Endodermal cell (in vitro differentiated cells): ENCODE measurements around the gene ARPP19. TPM values are rescaled to one million over a fixed set of nuclear protein-coding genes. Genes with fewer than 3 reads are reported as not detected.

ENCODE experiments used
- DNase-seq: peaks from one replicate; pipeline ENCODE4 v3.0.0-alpha.2; 2017
- H3K27ac ChIP-seq: 2 replicates; pipeline ENCODE4 v1.5.1; 2013; ENCODE audit warnings: mild to moderate bottlenecking, low read depth, low read length, moderate library complexity
- H3K27me3 ChIP-seq: 2 replicates; pipeline ENCODE4 v1.6.1; 2013; ENCODE audit warnings: mild to moderate bottlenecking, low read length, moderate library complexity; ENCODE audit not compliant: insufficient read depth, control insufficient read depth, poor library complexity, severe bottlenecking
- H3K36me3 ChIP-seq: 2 replicates; pipeline ENCODE4 v1.7.0; 2013; ENCODE audit warnings: mild to moderate bottlenecking, low read length, moderate library complexity; ENCODE audit not compliant: control insufficient read depth, insufficient read depth
- H3K4me1 ChIP-seq: one replicate; pipeline ENCODE4 v1.7.0; 2013; ENCODE audit warnings: low read length; ENCODE audit not compliant: control insufficient read depth, insufficient read depth
- H3K4me3 ChIP-seq: 2 replicates; pipeline ENCODE4 v1.5.1; 2013; ENCODE audit warnings: mild to moderate bottlenecking, low read length, moderate library complexity
- H3K9ac ChIP-seq: 2 replicates; pipeline ENCODE4 v1.6.1; 2013; ENCODE audit warnings: mild to moderate bottlenecking, low read length, moderate library complexity; ENCODE audit not compliant: poor library complexity, severe bottlenecking; ENCODE audit errors: extremely low read depth
- H3K9me3 ChIP-seq: 2 replicates; pipeline ENCODE4 v1.6.1; 2013; ENCODE audit warnings: mild to moderate bottlenecking, low read length, moderate library complexity; ENCODE audit not compliant: control insufficient read depth
- H3K27ac Mint-ChIP-seq: 2 replicates; pipeline ENCODE4 v1.8.0; 2020; ENCODE audit warnings: mixed read lengths
- H3K27me3 Mint-ChIP-seq: 2 replicates; pipeline ENCODE4 v1.8.0; 2021; ENCODE audit warnings: mild to moderate bottlenecking, mixed read lengths; ENCODE audit not compliant: insufficient read depth
- H3K36me3 Mint-ChIP-seq: 2 replicates; pipeline ENCODE4 v1.8.0; 2020; ENCODE audit warnings: low read depth, mixed read lengths
- H3K4me1 Mint-ChIP-seq: 2 replicates; pipeline ENCODE4 v1.8.0; 2020; ENCODE audit warnings: mixed read lengths
- H3K4me3 Mint-ChIP-seq: 2 replicates; pipeline ENCODE4 v1.8.0; 2020; ENCODE audit warnings: mild to moderate bottlenecking, moderate library complexity, mixed read lengths
- H3K9me3 Mint-ChIP-seq: 2 replicates; pipeline ENCODE4 v1.8.0; 2020; ENCODE audit warnings: mild to moderate bottlenecking, mixed read lengths
- WGBS, 2 experiments: methylation state at CpG; one replicate each; pipeline versions ENCODE4 v1.1.5 to v1.1.7; 2013; ENCODE audit warnings: missing lambda C conversion rate in 2 of 2, mixed read lengths in 1 of 2; ENCODE audit not compliant: insufficient coverage in 1 of 2, insufficient read length in 1 of 2; 5-methylcytosine and 5-hydroxymethylcytosine counted together
- total RNA-seq, 2 donors: library from RNA; stranded (reverse); fragmentation: NEBNext Ultra II Directional in 1 of 2; extraction: Animal tissue kit (Norgen Biotek cat#: 25700) in 1 of 2; gene quantifications; 2 replicates in 1 of 2; 3 replicates in 1 of 2; pipeline ENCODE4 v1.2.1, GENCODE V29; 2021
- TF ChIP-seq, protein P1 (sequence below): fragments of 200-600 bp; sonication (generic); conservative IDR thresholded peaks from 2 replicates; pipeline ENCODE4 v1.5.0; 2021; ENCODE audit warnings: antibody characterized with exemption, mild to moderate bottlenecking

The ARPP19 gene
- total RNA-seq, 2 donors from 2014 or later, result 188 to 219 TPM

DNA sequence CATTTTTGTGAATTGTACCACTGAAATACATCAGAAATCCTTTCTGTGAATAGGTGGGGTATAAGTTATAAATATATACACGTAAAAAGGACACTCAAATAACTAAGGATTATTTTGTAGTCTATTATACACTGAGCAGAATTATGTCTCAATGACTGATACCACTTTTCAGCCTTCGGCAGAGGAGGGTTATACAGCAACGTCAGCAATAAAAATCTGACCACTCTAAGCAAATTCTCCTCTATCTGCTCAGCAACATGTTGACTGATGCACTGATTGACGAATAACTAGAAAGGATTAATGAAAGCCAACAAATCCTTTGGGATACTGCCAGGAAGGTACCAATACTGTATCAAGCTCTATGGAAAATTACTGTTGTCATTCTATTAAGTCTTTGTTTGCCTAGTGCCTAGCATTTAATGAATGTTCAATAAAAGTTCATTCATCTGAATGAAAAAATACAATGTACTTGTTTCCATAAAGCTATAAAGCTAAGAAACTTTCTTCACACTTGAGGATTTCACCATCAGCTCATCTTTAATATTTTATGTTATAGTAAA, 5.2 kb downstream of the ARPP19 start:
- WGBS, 2 experiments, result 94 to 100% methylated on average over 1 to 3 of the region's 4 CpGs
- Histone ChIP-seq H3K4me3 (no peak overlapping the region), H3K9me3 (no peaks in the 10 kb centered on the region), H3K27ac (no peak overlapping the region), H3K4me1 (no peaks in the 10 kb centered on the region), H3K27me3 (no peaks in the 10 kb centered on the region), H3K9ac (no peak overlapping the region), H3K36me3 (peaks cover 37% of the 10 kb centered on the region)
- no peaks in the 10 kb centered on the region for H3K9me3 Mint-ChIP-seq
- H3K36me3 Mint-ChIP-seq, result peaks cover 9% of the 10 kb centered on the region
- H3K4me3 Mint-ChIP-seq, result no peak overlapping the region
- peaks cover 20% of the 10 kb centered on the region for H3K4me1 Mint-ChIP-seq
- no peak overlapping the region for H3K27ac Mint-ChIP-seq
- H3K27me3 Mint-ChIP-seq, result no peaks in the 10 kb centered on the region
- DNase-seq, result no peak
- TF ChIP-seq, protein P1, sequence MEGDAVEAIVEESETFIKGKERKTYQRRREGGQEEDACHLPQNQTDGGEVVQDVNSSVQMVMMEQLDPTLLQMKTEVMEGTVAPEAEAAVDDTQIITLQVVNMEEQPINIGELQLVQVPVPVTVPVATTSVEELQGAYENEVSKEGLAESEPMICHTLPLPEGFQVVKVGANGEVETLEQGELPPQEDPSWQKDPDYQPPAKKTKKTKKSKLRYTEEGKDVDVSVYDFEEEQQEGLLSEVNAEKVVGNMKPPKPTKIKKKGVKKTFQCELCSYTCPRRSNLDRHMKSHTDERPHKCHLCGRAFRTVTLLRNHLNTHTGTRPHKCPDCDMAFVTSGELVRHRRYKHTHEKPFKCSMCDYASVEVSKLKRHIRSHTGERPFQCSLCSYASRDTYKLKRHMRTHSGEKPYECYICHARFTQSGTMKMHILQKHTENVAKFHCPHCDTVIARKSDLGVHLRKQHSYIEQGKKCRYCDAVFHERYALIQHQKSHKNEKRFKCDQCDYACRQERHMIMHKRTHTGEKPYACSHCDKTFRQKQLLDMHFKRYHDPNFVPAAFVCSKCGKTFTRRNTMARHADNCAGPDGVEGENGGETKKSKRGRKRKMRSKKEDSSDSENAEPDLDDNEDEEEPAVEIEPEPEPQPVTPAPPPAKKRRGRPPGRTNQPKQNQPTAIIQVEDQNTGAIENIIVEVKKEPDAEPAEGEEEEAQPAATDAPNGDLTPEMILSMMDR, result no peak

- H3K4me1 ChIP-seq, result no peaks in the 10 kb centered on the region
- Mint-ChIP-seq H3K27ac (no peak overlapping the region), H3K4me3 (no peak overlapping the region), H3K4me1 (peaks cover 8% of the 10 kb centered on the region), H3K36me3 (peaks cover 23% of the 10 kb centered on the region), H3K9me3 (no peaks in the 10 kb centered on the region), H3K27me3 (no peaks in the 10 kb centered on the region)
- no peaks in the 10 kb centered on the region for H3K27me3 ChIP-seq
- DNase-seq, result no peak
- WGBS, 2 experiments, result 96% methylated on average over 2 of the region's 2 CpGs; no CpG with 5 or more reads in 1 of the 2 experiments
- peaks cover 63% of the 10 kb centered on the region for H3K36me3 ChIP-seq
- H3K27ac ChIP-seq, result no peak overlapping the region
- H3K9ac ChIP-seq, result no peak overlapping the region
- H3K4me3 ChIP-seq, result no peak overlapping the region
- H3K9me3 ChIP-seq, result no peaks in the 10 kb centered on the region
- TF ChIP-seq, protein P1, result no peak
These were observed 9.3 kb downstream of the ARPP19 start for GRCh38 chr15:52559575-52559974.

- Histone ChIP-seq H3K9ac (no peak overlapping the region), H3K36me3 (peaks cover 64% of the 10 kb centered on the region), H3K27me3 (no peaks in the 10 kb centered on the region), H3K9me3 (no peaks in the 10 kb centered on the region), H3K4me3 (no peak overlapping the region), H3K4me1 (no peaks in the 10 kb centered on the region), H3K27ac (no peak overlapping the region)
- peaks cover 8% of the 10 kb centered on the region for H3K4me1 Mint-ChIP-seq
- no peak overlapping the region for H3K4me3 Mint-ChIP-seq
- no peak overlapping the region for H3K27ac Mint-ChIP-seq
- H3K36me3 Mint-ChIP-seq, result peaks cover 26% of the 10 kb centered on the region
- TF ChIP-seq, protein P1, result no peak
- no peaks in the 10 kb centered on the region for H3K27me3 Mint-ChIP-seq
- 94 to 95% methylated on average over 4 to 6 of the region's 6 CpGs for whole genome bisulfite sequencing, 2 experiments
- DNase-seq, result no peak
- H3K9me3 Mint-ChIP-seq, result no peaks in the 10 kb centered on the region
These were observed 9.8 kb downstream of the ARPP19 start for GRCh38 chr15:52559022-52559421.
